Hepatocyte (in vitro differentiated cells): ENCODE data around the gene CTXND1. TPM values are rescaled to one million over a fixed set of nuclear protein-coding genes. Genes with fewer than 3 reads are reported as not detected.

Source experiments
- DNase-seq: peaks from one replicate; pipeline ENCODE4 v3.0.0-alpha.2; 2016; ENCODE audit warnings: low spot score
- H2AFZ ChIP-seq: fragments of 200-600 bp; sonication (generic); 2 replicates; pipeline ENCODE4 v1.6.0; 2016; ENCODE audit warnings: antibody characterized with exemption, mild to moderate bottlenecking
- H3K27ac ChIP-seq: fragments of 200-600 bp; sonication (generic); 2 replicates; pipeline ENCODE4 v1.5.1; 2016; ENCODE audit warnings: mild to moderate bottlenecking
- H3K27me3 ChIP-seq: fragments of 200-600 bp; sonication (generic); 2 replicates; pipeline ENCODE4 v1.6.1; 2016
- H3K36me3 ChIP-seq: fragments of 200-600 bp; sonication (generic); replicated peaks from 2 replicates; pipeline ENCODE4 v1.5.1; 2016; ENCODE audit warnings: low read depth; ENCODE audit not compliant: insufficient read depth
- H3K4me1 ChIP-seq: fragments of 200-600 bp; sonication (generic); 2 replicates; pipeline ENCODE4 v1.5.1; 2016; ENCODE audit warnings: mild to moderate bottlenecking, moderate library complexity; ENCODE audit not compliant: insufficient read depth
- H3K4me2 ChIP-seq: fragments of 200-600 bp; sonication (generic); 2 replicates; pipeline ENCODE4 v1.6.0; 2016
- H3K4me3 ChIP-seq: fragments of 200-600 bp; sonication (generic); 2 replicates; pipeline ENCODE4 v1.5.1; 2016; ENCODE audit warnings: mild to moderate bottlenecking
- H3K79me2 ChIP-seq: fragments of 200-600 bp; sonication (generic); 2 replicates; pipeline ENCODE4 v1.6.0; 2017; ENCODE audit warnings: mild to moderate bottlenecking
- H3K9me2 ChIP-seq: fragments of 200-600 bp; sonication (generic); replicated peaks from 2 replicates; pipeline ENCODE4 v1.6.0; 2017; ENCODE audit warnings: mild to moderate bottlenecking; ENCODE audit not compliant: insufficient read depth
- H3K9me3 ChIP-seq: fragments of 200-600 bp; sonication (generic); 2 replicates; pipeline ENCODE4 v1.5.1; 2016; ENCODE audit warnings: low read depth, mild to moderate bottlenecking
- H4K20me1 ChIP-seq: fragments of 200-600 bp; sonication (generic); 2 replicates; pipeline ENCODE4 v1.6.0; 2016; ENCODE audit warnings: mild to moderate bottlenecking; ENCODE audit not compliant: insufficient read depth, poor library complexity, severe bottlenecking
- EZH2 ChIP-seq: fragments of 200-600 bp; sonication (generic); IDR thresholded peaks from 2 replicates; pipeline ENCODE4 v1.6.1; 2016; ENCODE audit warnings: antibody characterized with exemption, mild to moderate bottlenecking, borderline replicate concordance
- EZH2phosphoT487 ChIP-seq: fragments of 200-600 bp; sonication (generic); IDR thresholded peaks from one replicate; pipeline ENCODE4 v1.6.1; 2018; ENCODE audit warnings: antibody characterized with exemption, mild to moderate bottlenecking, low read depth, moderate library complexity; ENCODE audit not compliant: unreplicated experiment, severe bottlenecking
- WGBS: methylation state at CpG from one replicate; pipeline ENCODE4 v1.1.6; 2016; ENCODE audit warnings: low lambda C conversion rate; ENCODE audit errors: missing lambda C conversion rate; 5-methylcytosine and 5-hydroxymethylcytosine counted together
- polyA plus RNA-seq: library from polyadenylated mRNA; unstranded; fragments of >200 nt; fragmentation: Nextera tagmentation; extraction: Ambion mirVana; gene quantifications from 2 replicates; pipeline ENCODE4 v1.2.1, GENCODE V29; 2016
- total RNA-seq: library from RNA; depleted of rRNA; stranded (reverse); fragments of >200 nt; gene quantifications from 2 replicates; pipeline ENCODE4 v1.2.3, GENCODE V29; 2014
- TF ChIP-seq, protein P1 (sequence below): fragments of 200-600 bp; sonication (generic); IDR thresholded peaks from 2 replicates; pipeline ENCODE4 v1.5.1; 2016; ENCODE audit warnings: antibody characterized with exemption, mild to moderate bottlenecking; ENCODE audit not compliant: poor library complexity

The CTXND1 gene
- total and polyA plus RNA-seq, 2 experiments from 2014 or later = 1.4 to 1.5 TPM

- no peak for DNase-seq
- Histone ChIP-seq H3K4me2 (peak overlapping the region; percentile 87), H3K9me2 (no peaks in the 10 kb centered on the region), H3K79me2 (no peaks in the 10 kb centered on the region), H3K27ac (peak overlapping the region; percentile 10), H3K27me3 (peaks cover 43% of the 10 kb centered on the region), H2AFZ (no peak overlapping the region), H3K9me3 (no peaks in the 10 kb centered on the region), H3K4me3 (no peak overlapping the region), H4K20me1 (no peaks in the 10 kb centered on the region), H3K4me1 (peaks cover 30% of the 10 kb centered on the region), H3K36me3 (no peaks in the 10 kb centered on the region)
- 46% methylated on average over 2 of the region's 2 CpGs for WGBS
- TF ChIP-seq EZH2 (no peak), EZH2phosphoT487 (no peak)
- TF ChIP-seq, protein P1, sequence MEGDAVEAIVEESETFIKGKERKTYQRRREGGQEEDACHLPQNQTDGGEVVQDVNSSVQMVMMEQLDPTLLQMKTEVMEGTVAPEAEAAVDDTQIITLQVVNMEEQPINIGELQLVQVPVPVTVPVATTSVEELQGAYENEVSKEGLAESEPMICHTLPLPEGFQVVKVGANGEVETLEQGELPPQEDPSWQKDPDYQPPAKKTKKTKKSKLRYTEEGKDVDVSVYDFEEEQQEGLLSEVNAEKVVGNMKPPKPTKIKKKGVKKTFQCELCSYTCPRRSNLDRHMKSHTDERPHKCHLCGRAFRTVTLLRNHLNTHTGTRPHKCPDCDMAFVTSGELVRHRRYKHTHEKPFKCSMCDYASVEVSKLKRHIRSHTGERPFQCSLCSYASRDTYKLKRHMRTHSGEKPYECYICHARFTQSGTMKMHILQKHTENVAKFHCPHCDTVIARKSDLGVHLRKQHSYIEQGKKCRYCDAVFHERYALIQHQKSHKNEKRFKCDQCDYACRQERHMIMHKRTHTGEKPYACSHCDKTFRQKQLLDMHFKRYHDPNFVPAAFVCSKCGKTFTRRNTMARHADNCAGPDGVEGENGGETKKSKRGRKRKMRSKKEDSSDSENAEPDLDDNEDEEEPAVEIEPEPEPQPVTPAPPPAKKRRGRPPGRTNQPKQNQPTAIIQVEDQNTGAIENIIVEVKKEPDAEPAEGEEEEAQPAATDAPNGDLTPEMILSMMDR = no peak
These were observed 2.0 kb downstream of the CTXND1 start for GRCh38 chr15:80249973-80250372.

GRCh38 chr15:80247320-80247719, 4.7 kb downstream of the CTXND1 start:
- peak; percentile 17 for DNase-seq
- Histone ChIP-seq H3K9me3 (no peaks in the 10 kb centered on the region), H3K9me2 (no peaks in the 10 kb centered on the region), H3K27me3 (peaks cover 18% of the 10 kb centered on the region), H3K4me3 (no peak overlapping the region), H3K4me1 (peaks cover 27% of the 10 kb centered on the region), H2AFZ (no peak overlapping the region), H3K36me3 (no peaks in the 10 kb centered on the region), H4K20me1 (no peaks in the 10 kb centered on the region), H3K4me2 (peak overlapping the region; percentile 26), H3K79me2 (no peaks in the 10 kb centered on the region), H3K27ac (peak overlapping the region; percentile 62)
- WGBS = 29% methylated on average over 1 of the region's 1 CpG
- TF ChIP-seq, protein P1 = no peak
- TF ChIP-seq EZH2 = no peak
- TF ChIP-seq EZH2phosphoT487 = no peak

DNA sequence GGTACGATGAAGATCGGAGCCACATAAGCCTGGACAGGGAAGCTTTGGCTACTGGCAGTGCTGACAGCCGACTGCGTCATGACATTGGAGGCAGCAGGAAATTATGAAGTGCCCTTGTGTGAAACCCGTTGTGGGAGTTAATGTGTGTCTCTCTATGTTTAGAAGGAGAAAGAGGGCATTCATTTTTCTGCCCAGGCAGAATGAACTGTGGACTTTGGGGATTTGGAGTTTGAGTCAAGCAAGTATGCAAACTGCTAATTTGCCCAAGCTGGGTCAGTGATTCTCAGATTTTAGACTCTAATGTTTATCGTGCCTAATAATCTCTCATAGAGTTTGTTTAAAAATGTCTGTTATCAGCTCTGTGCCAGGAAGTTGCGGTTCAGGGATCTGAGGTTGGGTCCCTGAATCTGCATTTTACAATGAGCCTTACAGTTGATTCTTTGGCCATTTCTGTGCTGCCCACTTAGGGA, 5.6 kb downstream of the CTXND1 start:
- 49% methylated on average over 7 of the region's 7 CpGs for WGBS
- Histone ChIP-seq H3K4me1 (peaks cover 24% of the 10 kb centered on the region), H3K9me3 (no peaks in the 10 kb centered on the region), H2AFZ (no peak overlapping the region), H4K20me1 (no peaks in the 10 kb centered on the region), H3K79me2 (no peaks in the 10 kb centered on the region), H3K4me3 (no peak overlapping the region), H3K27ac (peak overlapping the region; percentile 62), H3K27me3 (peaks cover 13% of the 10 kb centered on the region), H3K36me3 (no peaks in the 10 kb centered on the region), H3K4me2 (peak overlapping the region; percentile 26), H3K9me2 (no peaks in the 10 kb centered on the region)
- TF ChIP-seq, protein P1 = no peak
- TF ChIP-seq EZH2 (no peak), EZH2phosphoT487 (no peak)
- peak; percentile 28 for DNase-seq

DNA sequence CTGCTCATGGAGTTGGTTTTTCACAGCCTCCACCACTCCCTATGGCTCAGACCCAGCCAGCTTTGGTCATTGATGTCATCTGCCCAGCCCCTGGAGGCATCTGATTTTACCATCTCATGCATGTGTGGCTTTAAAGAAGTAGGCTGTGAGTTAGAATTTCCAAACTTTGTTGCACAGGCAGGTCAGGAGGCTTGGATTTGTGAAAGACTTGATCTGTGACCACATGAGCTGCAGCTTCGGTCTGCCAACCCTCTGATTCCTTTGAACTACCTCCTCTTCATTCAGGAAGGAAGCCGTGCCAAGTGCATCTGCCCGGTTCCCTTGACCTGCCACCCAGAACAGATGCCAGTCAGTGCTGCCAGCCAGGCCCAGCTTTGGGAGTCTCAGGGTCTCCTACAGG, 9.2 kb downstream of the CTXND1 start:
- Histone ChIP-seq H3K36me3 (no peaks in the 10 kb centered on the region), H4K20me1 (no peaks in the 10 kb centered on the region), H2AFZ (no peak overlapping the region), H3K27ac (no peak overlapping the region), H3K79me2 (no peaks in the 10 kb centered on the region), H3K4me3 (no peak overlapping the region), H3K9me2 (no peaks in the 10 kb centered on the region), H3K9me3 (no peaks in the 10 kb centered on the region), H3K4me1 (peaks cover 15% of the 10 kb centered on the region), H3K27me3 (no peaks in the 10 kb centered on the region), H3K4me2 (no peak overlapping the region)
- no peak for DNase-seq
- no peak for TF ChIP-seq EZH2
- no peak for TF ChIP-seq EZH2phosphoT487
- 98% methylated on average over 3 of the region's 3 CpGs for WGBS
